Activated T-helper 1 cell treated with anti-CD3 and anti-CD28 coated beads, Interleukin-12 subunit alpha, Interleukin-12 subunit beta, Interleukin-2, Interleukin-4 antibody, amounts not matched to agents 30 ng/mL and 10 ng/mL and 1 ng/mL, durations not matched to agents 14 hours and 24 hours and 36 hours (primary cell): ENCODE results near the gene KIR3DL2. TPM values are rescaled to one million over a fixed set of nuclear protein-coding genes. Genes with fewer than 3 reads are reported as not detected.
"Not testable (repeated sequence)": the region's sequence is repeated elsewhere in the genome, so short reads cannot be mapped to it uniquely, and the experiment has no call there.

ENCODE experiments used
- DNase-seq: peaks from one replicate; pipeline ENCODE4 v3.0.0; 2021; ENCODE audit warnings: low spot score
- H3K27ac Mint-ChIP-seq: one replicate; pipeline ENCODE4 v1.8.0; 2021; ENCODE audit warnings: mild to moderate bottlenecking, mixed read lengths
- H3K27me3 Mint-ChIP-seq: one replicate; pipeline ENCODE4 v1.8.0; 2022; ENCODE audit warnings: mild to moderate bottlenecking, moderate library complexity, mixed read lengths; ENCODE audit not compliant: insufficient read depth
- H3K36me3 Mint-ChIP-seq: one replicate; pipeline ENCODE4 v1.8.0; 2021; ENCODE audit warnings: low read depth, mixed read lengths
- H3K4me1 Mint-ChIP-seq: one replicate; pipeline ENCODE4 v1.8.0; 2021; ENCODE audit warnings: low read depth, mixed read lengths
- H3K4me3 Mint-ChIP-seq: one replicate; pipeline ENCODE4 v1.8.0; 2021; ENCODE audit warnings: mild to moderate bottlenecking, moderate library complexity, mixed read lengths
- H3K9me3 Mint-ChIP-seq: one replicate; pipeline ENCODE4 v1.8.0; 2021; ENCODE audit warnings: mixed read lengths
- intact Hi-C: fragments of 100-400 bp; cut with micrococcal nuclease; formaldehyde crosslinking; loops from one replicate; pipeline ENCODE4 v1.15.1; 2024
- total RNA-seq: library from RNA; stranded (reverse); gene quantifications from 2 replicates; pipeline ENCODE4 v1.2.3, GENCODE V29; 2022

The KIR3DL2 gene
- total RNA-seq, 1 donor from 2014 or later = 0.65 TPM

- intact Hi-C loops = no loop called here
- Mint-ChIP-seq H3K4me1 (no peaks in the 10 kb centered on the region), H3K27ac (no peak within 1 kb of the TSS), H3K27me3 (peaks cover 6% of the 10 kb centered on the region), H3K9me3 (no peaks in the 10 kb centered on the region), H3K4me3 (no peak within 1 kb of the TSS), H3K36me3 (no peaks in the 10 kb centered on the region)
- no peak for DNase-seq
Measured at GRCh38 chr19:54905803-54906511, 55.7 kb downstream of the KIR3DL2 start, which contains the start of gene NCR1. TSS of gene NCR1 (plus strand) at chr19:54906148. CDS start at chr19:54906188, 40 bp downstream.

- H3K27ac Mint-ChIP-seq = no peak overlapping the region
- H3K4me3 Mint-ChIP-seq = no peak overlapping the region
- peaks cover 6% of the 10 kb centered on the region for H3K27me3 Mint-ChIP-seq
- no peaks in the 10 kb centered on the region for H3K4me1 Mint-ChIP-seq
- no peaks in the 10 kb centered on the region for H3K36me3 Mint-ChIP-seq
- intact Hi-C loops = no loop called here
- DNase-seq = no peak
- H3K9me3 Mint-ChIP-seq = no peaks in the 10 kb centered on the region
Measured at GRCh38 chr19:54906819-54907218, 56.6 kb downstream of the KIR3DL2 start.

DNA sequence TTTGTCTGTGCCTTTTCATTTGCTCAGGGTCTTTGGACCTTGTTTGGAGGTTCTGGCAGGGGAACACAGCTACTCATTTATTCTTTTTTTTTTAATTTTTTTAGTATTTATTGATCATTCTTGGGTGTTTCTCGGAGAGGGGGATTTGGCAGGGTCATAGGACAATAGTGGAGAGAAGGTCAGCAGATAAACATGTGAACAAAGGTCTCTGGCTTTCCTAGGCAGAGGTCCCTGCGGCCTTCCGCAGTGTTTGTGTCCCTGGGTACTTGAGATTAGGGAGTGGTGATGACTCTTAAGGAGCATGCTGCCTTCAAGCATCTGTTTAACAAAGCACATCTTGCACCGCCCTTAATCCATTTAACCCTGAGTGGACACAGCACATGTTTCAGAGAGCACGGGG lies 57.7 kb downstream of the KIR3DL2 start:
- DNase-seq, intact Hi-C loops, H3K4me1 Mint-ChIP-seq, H3K36me3 Mint-ChIP-seq, H3K27ac Mint-ChIP-seq, H3K9me3 Mint-ChIP-seq, H3K27me3 Mint-ChIP-seq, H3K4me3 Mint-ChIP-seq: not testable (repeated sequence)

Other genes starting within 250 kb of the KIR3DL2 start
- not detected in 2 replicates for gene LILRB1, start 220.0 kb upstream of the KIR3DL2 start, total RNA-seq
- gene LILRB4, start 187.5 kb upstream of the KIR3DL2 start, total RNA-seq = 0.34 TPM in 1 of 2 replicates, not detected in the other
- gene KIR3DL3, start 126.0 kb upstream of the KIR3DL2 start, total RNA-seq = not detected in 2 replicates
- gene KIR2DL3, start 111.9 kb upstream of the KIR3DL2 start, total RNA-seq = not detected in 2 replicates
- gene KIR2DL1, start 80.7 kb upstream of the KIR3DL2 start, total RNA-seq = not detected in 2 replicates
- gene KIR2DL4, start 46.8 kb upstream of the KIR3DL2 start, total RNA-seq = 0.13 and 0.27 TPM in 2 replicates
- not detected in 2 replicates for gene KIR3DL1, start 34.0 kb upstream of the KIR3DL2 start, total RNA-seq
- gene KIR2DS4, start 17.8 kb upstream of the KIR3DL2 start, total RNA-seq = 0.17 TPM in 1 of 2 replicates, not detected in the other
- not detected in 2 replicates for gene FCAR, start 23.8 kb downstream of the KIR3DL2 start, total RNA-seq
- not detected in 2 replicates for gene NCR1, start 55.7 kb downstream of the KIR3DL2 start, total RNA-seq
- gene NLRP7, start 97.1 kb downstream of the KIR3DL2 start, total RNA-seq = not detected in 2 replicates
- 16.8 and 19.8 TPM in 2 replicates for gene NLRP2, start 115.9 kb downstream of the KIR3DL2 start, total RNA-seq
- gene GP6, start 187.8 kb downstream of the KIR3DL2 start, total RNA-seq = 0.59 TPM in 1 of 2 replicates, not detected in the other
- gene RDH13, start 212.7 kb downstream of the KIR3DL2 start, total RNA-seq = 21.7 and 26.4 TPM in 2 replicates
- gene EPS8L1, start 225.4 kb downstream of the KIR3DL2 start, total RNA-seq = 3.3 and 6.0 TPM in 2 replicates